ENCODE results near the gene GCSH. TPM values are rescaled to one million over a fixed set of nuclear protein-coding genes. Genes with fewer than 3 reads are reported as not detected.

The GCSH gene
- total RNA-seq, 2 donors from 2014 or later: 24.5 to 24.8 TPM

DNA sequence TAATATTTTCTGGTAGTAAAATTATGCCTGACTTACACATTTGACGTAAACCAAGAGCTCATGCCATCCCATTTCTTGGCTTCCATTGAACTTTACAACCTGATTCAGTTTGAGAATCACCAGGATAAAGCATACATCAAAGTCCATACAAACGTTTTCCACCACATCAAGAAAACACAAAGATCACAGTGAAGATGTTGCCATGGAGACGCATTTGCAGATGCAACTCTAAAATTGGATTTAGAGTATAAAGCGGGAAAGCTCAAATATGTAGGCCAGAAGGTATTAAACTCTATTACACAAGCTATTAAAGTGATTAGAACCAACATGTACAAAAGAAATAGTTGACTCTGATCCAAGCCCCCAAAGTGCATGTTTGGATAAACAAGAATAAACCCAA lies 29.5 kb downstream of the GCSH start:
- intact Hi-C loops (cut with DNase I): no loop called here
- ATAC-seq: no peak
- DNase-seq: no peak

DNA sequence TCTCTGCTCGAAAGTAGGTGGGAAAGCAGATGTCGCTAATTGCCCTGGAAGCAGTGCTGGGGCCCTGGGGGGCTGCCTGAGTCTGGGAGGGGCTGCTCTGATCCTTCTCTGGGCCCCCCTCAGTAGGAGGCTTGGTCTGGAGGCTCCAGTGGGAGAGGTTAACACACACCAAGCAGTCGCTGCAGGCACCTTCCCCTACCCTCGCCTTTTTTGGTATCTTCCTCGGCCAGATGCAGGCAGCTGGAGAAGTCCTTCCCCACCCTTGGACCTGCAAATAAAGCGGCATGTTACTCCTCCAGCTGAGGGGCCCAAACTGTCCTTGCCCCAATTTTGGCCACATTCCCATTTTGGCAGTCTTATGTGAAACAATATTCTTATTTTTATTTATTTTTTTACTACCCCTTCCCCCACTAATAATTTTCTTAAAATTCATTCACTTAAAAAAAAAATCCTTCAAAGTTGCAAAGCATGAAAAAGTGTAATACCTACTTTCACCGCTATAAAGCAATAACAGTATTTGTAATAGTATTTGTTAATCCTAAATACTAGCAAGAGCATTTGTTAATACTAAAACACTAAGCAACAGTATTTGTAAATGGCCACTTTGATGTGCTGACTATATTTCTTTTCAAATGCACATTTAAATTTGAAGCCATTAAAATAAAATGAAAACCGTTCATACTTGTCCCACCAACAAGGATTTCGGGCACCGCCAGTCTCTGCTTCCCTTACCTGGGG lies 34.2 kb downstream of the GCSH start:
- no peak for DNase-seq
- intact Hi-C loops (cut with DNase I): no loop called here
- ATAC-seq: no peak

DNA sequence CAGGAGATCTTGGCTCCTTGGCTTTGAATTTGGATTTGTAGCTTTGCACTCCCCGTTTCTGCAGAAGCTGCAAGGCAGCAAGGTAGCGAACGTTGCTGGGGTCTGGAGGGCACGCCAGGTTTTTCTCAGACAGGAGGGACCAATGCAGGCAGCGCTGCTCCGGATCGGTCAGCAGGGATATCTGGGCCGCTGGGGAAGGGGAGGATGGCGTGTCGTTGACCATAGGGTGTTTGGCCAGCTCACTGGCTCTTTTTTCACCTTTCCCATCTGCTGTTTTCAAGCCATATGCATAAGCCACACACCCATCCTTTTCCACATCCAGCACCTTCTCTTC lies 34.9 kb downstream of the GCSH start:
- intact Hi-C loops (cut with DNase I): no loop called here
- no peak for DNase-seq
- no peak for ATAC-seq

DNA sequence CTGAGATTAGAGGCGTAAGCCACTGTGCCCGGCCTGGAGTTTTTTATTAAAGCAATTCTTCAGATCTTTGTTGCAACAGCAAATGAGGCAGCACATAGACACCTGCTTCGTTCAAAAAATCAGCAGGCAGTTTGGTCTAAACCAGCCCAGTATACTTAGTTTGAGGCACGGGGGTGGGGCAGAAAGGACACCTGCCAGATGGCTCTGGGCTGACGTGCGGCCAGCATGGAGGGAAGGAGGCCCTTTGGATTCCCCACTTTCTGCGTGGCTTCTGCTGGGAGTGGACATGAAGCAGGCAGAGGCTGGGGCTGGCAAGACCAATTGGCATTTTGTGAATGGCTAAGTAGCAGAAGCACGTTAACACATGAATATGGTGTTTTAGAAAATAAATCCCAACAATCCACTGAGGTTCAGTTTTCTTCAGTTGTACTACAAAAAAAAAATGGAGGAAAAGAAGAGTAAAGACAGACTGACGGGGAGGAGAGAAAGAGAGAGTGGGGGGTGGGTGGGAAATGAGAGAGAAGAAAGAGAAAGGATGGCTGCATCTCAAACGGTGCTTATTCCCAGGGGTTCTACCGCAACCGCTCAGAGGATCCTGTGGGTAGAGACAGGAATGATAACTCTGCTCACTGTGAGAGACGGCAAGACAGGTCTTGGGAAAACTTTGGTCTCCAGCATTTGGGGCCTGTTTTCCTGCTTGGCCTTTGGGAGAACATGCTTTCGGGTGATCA lies 35.5 kb downstream of the GCSH start:
- no peak for DNase-seq
- intact Hi-C loops (cut with DNase I): no loop called here
- no peak for ATAC-seq

DNA sequence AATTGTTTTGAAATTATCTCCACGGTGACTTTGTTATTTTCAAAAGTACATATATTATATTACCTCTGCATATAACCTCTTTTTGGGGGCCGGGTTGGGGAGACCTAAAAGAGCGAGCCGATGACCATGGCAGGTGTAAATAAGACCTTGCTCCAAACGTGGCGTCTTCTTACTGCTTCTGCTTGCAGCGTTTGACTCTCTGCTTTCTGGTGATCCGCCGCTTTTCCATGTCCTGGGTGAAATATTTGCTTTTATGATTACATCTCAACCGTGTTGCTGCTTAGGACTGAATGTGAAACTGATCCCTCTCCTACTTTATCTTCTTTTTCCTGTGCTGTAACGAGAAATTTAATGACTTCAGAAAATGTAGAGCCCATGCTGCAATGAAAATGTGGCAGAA lies 42.4 kb downstream of the GCSH start:
- no peak for ATAC-seq
- DNase-seq: no peak
- intact Hi-C loops (cut with DNase I): no loop called here

DNA sequence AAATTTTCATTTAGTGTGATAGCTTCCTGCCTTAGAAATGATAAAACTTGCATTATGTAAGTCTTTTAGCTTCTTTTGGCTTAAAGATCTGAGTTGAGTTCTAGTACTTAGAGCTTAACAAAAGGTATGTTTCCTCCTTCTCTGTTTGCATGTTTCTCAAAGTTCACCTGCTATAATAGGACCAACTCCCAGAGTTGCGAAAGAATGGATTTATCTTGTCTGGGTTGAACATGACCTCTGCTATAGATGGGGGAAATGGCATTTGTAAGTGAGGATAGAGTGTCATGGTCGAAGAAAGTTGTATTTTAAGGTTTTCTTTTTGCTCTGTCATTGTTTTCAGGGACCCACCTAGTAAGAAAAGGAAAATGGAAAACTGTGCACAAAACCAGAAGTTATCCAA lies 53.4 kb downstream of the GCSH start:
- intact Hi-C loops (cut with DNase I): no loop called here

DNA sequence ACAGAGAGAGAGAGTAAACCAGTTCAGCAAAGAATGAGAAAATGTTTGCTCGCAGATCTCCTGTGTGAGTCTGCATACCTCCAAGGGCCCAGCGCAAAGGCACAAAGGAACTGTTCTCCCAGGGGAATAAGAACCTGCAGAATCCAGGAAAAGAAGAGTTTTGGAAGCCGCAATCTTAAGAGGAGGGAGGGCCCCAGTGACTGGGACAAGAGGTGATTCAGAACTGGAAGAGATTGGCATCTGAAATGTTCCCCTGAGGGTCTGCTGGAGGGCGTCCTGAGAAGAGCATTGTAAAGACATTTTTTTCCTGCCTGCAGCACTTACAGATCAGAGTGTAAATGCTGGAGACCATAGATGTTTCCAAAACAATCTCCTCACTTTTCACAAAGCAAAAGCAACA lies 54.5 kb downstream of the GCSH start:
- ATAC-seq: no peak
- DNase-seq: no peak
- intact Hi-C loops (cut with DNase I): no loop called here

More for the DNA sequence above, 53.4 kb downstream of the GCSH start:
- DNase-seq (no peak), ATAC-seq (no peak)

DNA sequence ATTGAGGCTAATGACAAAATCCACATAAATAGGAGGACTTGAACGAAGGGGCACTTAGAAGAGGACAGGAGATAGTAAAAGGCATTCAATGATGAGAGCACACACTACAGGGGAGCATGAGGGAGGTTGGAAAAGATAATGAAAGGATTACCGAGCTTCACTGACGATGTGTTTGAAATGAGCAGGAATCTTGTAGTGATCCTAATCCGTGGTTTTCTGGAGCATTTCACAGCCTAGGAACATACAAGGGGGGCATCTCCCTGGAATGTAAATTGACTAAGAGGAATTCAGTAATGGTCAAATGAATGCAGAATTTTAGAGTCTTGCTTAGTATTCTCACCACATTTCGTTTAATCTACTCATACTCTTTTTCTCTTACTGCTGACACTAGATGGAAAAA lies 55.4 kb downstream of the GCSH start:
- intact Hi-C loops (cut with DNase I): no loop called here
- DNase-seq: no peak
- no peak for ATAC-seq

DNA sequence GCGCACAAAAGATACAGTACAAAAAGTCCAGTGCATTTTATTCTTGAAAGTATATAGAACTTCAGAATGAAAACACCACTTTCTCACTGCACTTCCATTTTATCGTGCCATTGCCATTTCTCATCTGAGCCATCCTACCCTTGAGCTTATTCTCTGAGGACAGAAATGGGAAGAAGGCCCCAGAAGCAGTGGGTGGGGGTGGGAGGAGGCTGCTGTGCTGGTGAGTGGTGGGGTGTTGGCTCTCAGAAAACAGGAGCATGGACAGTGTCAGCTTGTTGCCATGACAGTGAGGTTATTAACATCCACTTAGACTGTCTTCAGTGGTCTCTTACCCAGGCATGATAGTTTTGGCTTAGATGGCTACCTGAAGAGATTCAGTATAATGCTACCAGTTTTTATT lies 56.1 kb downstream of the GCSH start:
- DNase-seq: no peak
- no peak for ATAC-seq
- intact Hi-C loops (cut with DNase I): no loop called here

DNA sequence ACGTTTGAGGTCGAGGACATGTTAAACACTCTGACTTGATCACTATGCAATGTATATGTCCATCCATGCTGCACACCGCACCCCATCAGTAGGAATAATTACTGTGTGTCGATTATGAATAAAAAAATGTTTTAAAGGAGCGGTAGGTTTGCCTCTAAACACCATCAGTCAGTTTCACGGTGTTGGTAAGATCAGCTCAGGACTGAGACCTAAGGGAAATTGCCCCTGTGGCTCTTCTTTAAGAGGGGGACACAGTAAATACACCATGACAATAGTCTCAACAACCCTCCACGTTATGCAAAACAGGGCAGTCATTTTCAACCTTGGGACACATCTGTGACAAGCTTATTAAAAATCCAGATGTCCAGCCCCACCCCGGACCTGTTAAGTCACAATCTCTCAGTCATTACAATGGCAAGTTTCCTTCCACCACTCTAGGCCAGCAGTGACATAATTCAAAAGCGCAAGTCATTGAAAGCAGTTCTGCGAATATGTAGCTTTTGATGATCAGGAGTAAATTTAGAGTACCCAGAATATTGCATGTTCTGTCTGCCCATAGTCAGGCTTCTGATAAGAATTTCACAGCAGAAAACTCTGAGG lies 59.3 kb downstream of the GCSH start:
- DNase-seq (no peak), ATAC-seq (peak in 1 of 2 donors; percentile 10)
- intact Hi-C loops (cut with DNase I): loop anchor here (5.0 to 10.0 kb wide), 3 partner anchors 358 to 700 kb away; no protein-coding TSS in a partner anchor

DNA sequence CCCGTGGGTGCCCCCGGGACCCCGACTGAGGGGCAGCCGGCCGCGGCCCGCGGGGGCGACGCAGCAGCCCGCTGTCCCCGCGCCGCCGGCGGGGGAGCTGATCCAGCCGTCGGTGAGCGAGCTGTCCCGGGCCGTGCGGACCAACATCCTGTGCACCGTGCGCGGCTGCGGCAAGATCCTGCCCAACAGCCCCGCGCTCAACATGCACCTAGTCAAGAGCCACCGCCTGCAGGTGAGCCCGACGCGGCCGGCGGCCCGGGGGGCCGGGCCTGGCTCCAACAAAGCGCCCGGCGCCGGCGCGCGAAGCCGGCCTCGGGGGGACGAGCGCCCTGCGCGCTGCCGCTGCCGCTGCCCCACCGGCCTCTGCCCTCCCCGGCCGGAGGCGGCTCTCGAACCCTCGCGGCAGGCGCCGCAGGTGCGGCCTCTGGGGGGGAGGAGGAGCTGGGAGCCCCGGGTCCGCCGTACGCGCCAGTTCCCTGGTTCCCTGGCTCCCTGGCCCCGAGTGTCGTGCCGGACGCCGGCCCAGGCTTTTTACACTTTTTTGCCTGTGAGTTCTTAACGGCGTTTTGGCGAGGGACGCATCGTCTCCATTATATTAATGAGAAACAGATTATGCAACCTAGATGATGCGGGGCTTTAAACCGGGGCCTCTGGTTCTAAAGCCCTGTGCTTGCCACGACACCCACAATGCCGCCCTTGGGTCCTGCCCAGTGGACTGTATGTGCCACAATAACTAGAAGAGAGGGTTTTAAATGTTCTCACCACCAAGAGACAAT lies 60.0 kb downstream of the GCSH start:
- ATAC-seq: peak; percentile 21 to 37
- intact Hi-C loops (cut with DNase I): loop anchor here (5.0 to 10.0 kb wide), 3 partner anchors 359 to 701 kb away; no protein-coding TSS in a partner anchor
- DNase-seq: peak; percentile 47

DNA sequence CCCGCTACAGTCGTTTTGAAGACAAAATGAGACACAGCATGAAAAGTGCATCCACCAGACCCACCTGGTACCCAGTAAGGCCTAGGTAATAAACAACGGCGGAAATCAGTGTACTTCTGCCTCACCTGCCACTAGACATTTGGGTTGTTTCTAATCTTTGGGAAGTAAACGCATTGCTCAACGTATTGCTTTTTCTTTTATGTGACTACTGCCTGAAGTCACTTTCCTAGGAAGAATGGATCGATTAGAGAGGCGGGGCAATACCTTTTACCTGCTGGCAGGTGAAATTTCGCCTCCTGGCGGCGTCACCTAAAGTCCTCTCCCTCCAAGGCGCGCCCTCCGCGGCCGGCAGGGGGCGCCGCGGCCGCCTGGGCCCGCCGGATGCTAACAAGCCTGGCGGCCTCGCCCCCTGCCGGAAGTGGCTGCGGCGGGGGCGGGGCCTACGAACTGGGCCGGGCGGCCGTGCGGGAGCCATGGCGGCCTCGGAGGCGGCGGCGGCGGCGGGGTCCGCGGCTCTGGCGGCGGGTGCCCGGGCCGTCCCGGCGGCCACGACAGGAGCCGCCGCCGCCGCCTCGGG lies 60.7 kb downstream of the GCSH start, which contains the start of gene ATMIN:
Gene ATMIN, plus strand, starts transcription at position 445 of the 577 bp plus-strand sequence. Its CDS starts 29 bp downstream, at position 474.
- peak; percentile 89 for DNase-seq
- intact Hi-C loops (cut with DNase I): loop anchor here (5.0 to 10.0 kb wide), 3 partner anchors 359 to 702 kb away; no protein-coding TSS in a partner anchor
- ATAC-seq: peak; percentile 96 to 97

Other genes starting within 250 kb of the GCSH start
- gene CMC2, start 89.5 kb downstream of the GCSH start, total RNA-seq: 100 to 1,000 TPM; 129 to 139 TPM
- gene CENPN, start 89.2 kb downstream of the GCSH start, total RNA-seq: 10 to 100 TPM; 13.7 to 15.2 TPM
- gene ATMIN, start 60.6 kb downstream of the GCSH start, total RNA-seq: 10 to 100 TPM; 19.4 to 21.3 TPM
- gene C16orf46, start 19.2 kb downstream of the GCSH start, total RNA-seq: under 1 TPM; 0.27 to 0.34 TPM
- under 1 TPM; 0.13 to 0.18 TPM for gene BCO1, start 142.3 kb upstream of the GCSH start, total RNA-seq
- gene GAN, start 218.6 kb upstream of the GCSH start, total RNA-seq: 10 to 100 TPM; 10.6 to 13.1 TPM